Activated CD8-positive, alpha-beta memory T cell treated with anti-CD3 and anti-CD28 coated beads, Interleukin-2, amount 50 U/mL, for 24 hours (primary cell): ENCODE results near the gene ATP6V0C.
A peak's percentile ranks its signal among the peaks of the same experiment; 100 is the strongest.

Experiments
- DNase-seq: peaks from one replicate; pipeline ENCODE4 v3.0.0-alpha.2; 2020; ENCODE audit errors: extremely low read depth

Gene ATP6V0C

GRCh38 chr16:2490190-2491105 lies 23.3 kb upstream of the ATP6V0C start:
- no peak for DNase-seq

GRCh38 chr16:2492292-2492691 lies 21.5 kb upstream of the ATP6V0C start:
- no peak for DNase-seq

GRCh38 chr16:2493605-2494004 lies 20.1 kb upstream of the ATP6V0C start:
- no peak for DNase-seq

GRCh38 chr16:2494616-2495015 lies 19.1 kb upstream of the ATP6V0C start:
- DNase-seq: no peak

- no peak for DNase-seq
Observed at GRCh38 chr16:2495041-2495440, 18.7 kb upstream of the ATP6V0C start.

GRCh38 chr16:2496223-2497115 lies 17.3 kb upstream of the ATP6V0C start:
- DNase-seq: no peak

- DNase-seq: no peak
Observed at GRCh38 chr16:2497116-2497630, 16.6 kb upstream of the ATP6V0C start.

GRCh38 chr16:2497695-2498484 lies 15.9 kb upstream of the ATP6V0C start:
- DNase-seq: no peak

GRCh38 chr16:2498531-2499253 lies 15.1 kb upstream of the ATP6V0C start:
- DNase-seq: no peak

GRCh38 chr16:2499454-2499853 lies 14.3 kb upstream of the ATP6V0C start:
- DNase-seq: no peak

- DNase-seq: no peak
Observed at GRCh38 chr16:2499890-2500429, 13.8 kb upstream of the ATP6V0C start.

GRCh38 chr16:2500430-2500917 lies 13.3 kb upstream of the ATP6V0C start:
- no peak for DNase-seq

GRCh38 chr16:2500918-2501750 lies 12.6 kb upstream of the ATP6V0C start:
- peak; percentile 38 for DNase-seq

- DNase-seq: no peak
Observed at GRCh38 chr16:2501946-2502895, 11.5 kb upstream of the ATP6V0C start.

- no peak for DNase-seq
Observed at GRCh38 chr16:2505695-2506094, 8.1 kb upstream of the ATP6V0C start.

GRCh38 chr16:2507052-2507659 lies 6.6 kb upstream of the ATP6V0C start:
- no peak for DNase-seq

- DNase-seq: no peak
Observed at GRCh38 chr16:2507665-2508064, 6.1 kb upstream of the ATP6V0C start.
